GM23248 (cell line): ENCODE data around the gene DSN1. TPM values are rescaled to one million over a fixed set of nuclear protein-coding genes. Genes with fewer than 3 reads are reported as not detected.
"Not testable (repeated sequence)": the region's sequence is repeated elsewhere in the genome, so short reads cannot be mapped to it uniquely, and the experiment has no call there.

Experiments
- DNase-seq: peaks from one replicate; pipeline ENCODE4 v3.0.0-alpha.2; 2015
- H2AFZ ChIP-seq: fragments of 200-600 bp; sonication (generic); 2 replicates; pipeline ENCODE4 v1.6.1; 2016; ENCODE audit warnings: antibody characterized with exemption
- H3F3A ChIP-seq: fragments of 200-600 bp; sonication (generic); 2 replicates; pipeline ENCODE4 v1.6.1; 2016; ENCODE audit warnings: mild to moderate bottlenecking, antibody characterized with exemption, mixed run types; ENCODE audit not compliant: insufficient read depth
- H3K27ac ChIP-seq: fragments of 200-600 bp; sonication (generic); 2 replicates; pipeline ENCODE4 v1.5.1; 2016; ENCODE audit warnings: mild to moderate bottlenecking
- H3K27me3 ChIP-seq: fragments of 200-600 bp; sonication (generic); replicated peaks from 2 replicates; pipeline ENCODE4 v1.6.1; 2016; ENCODE audit warnings: mild to moderate bottlenecking; ENCODE audit not compliant: insufficient read depth
- H3K36me3 ChIP-seq: fragments of 200-600 bp; sonication (generic); 2 replicates; pipeline ENCODE4 v1.6.1; 2016; ENCODE audit warnings: low read depth, mild to moderate bottlenecking
- H3K4me1 ChIP-seq: fragments of 200-600 bp; sonication (generic); 2 replicates; pipeline ENCODE4 v1.6.1; 2016; ENCODE audit warnings: mild to moderate bottlenecking; ENCODE audit not compliant: insufficient read depth
- H3K4me2 ChIP-seq: fragments of 200-600 bp; sonication (generic); one replicate; pipeline ENCODE4 v1.6.1; 2016; ENCODE audit warnings: mild to moderate bottlenecking; ENCODE audit not compliant: unreplicated experiment
- H3K4me3 ChIP-seq: fragments of 200-600 bp; sonication (generic); 2 replicates; pipeline ENCODE4 v1.5.1; 2016; ENCODE audit warnings: mild to moderate bottlenecking
- H3K79me2 ChIP-seq: fragments of 200-600 bp; sonication (generic); 2 replicates; pipeline ENCODE4 v1.6.1; 2016; ENCODE audit warnings: mild to moderate bottlenecking; ENCODE audit not compliant: insufficient read depth
- H3K9ac ChIP-seq: fragments of 200-600 bp; sonication (generic); 2 replicates; pipeline ENCODE4 v1.6.1; 2016; ENCODE audit warnings: mild to moderate bottlenecking
- H3K9me2 ChIP-seq: fragments of 200-600 bp; sonication (generic); 2 replicates; pipeline ENCODE4 v1.6.1; 2016; ENCODE audit warnings: mixed run types, mild to moderate bottlenecking, moderate library complexity; ENCODE audit not compliant: insufficient read depth
- H3K9me3 ChIP-seq: fragments of 200-600 bp; sonication (generic); one replicate; pipeline ENCODE4 v1.6.1; 2017; ENCODE audit warnings: low read depth
- H4K20me1 ChIP-seq: fragments of 200-600 bp; sonication (generic); 2 replicates; pipeline ENCODE4 v1.6.0; 2016; ENCODE audit not compliant: insufficient read depth
- EZH2 ChIP-seq: fragments of 200-600 bp; sonication (generic); IDR thresholded peaks from 2 replicates; pipeline ENCODE4 v1.6.1; 2018; ENCODE audit warnings: antibody characterized with exemption, mild to moderate bottlenecking; ENCODE audit not compliant: insufficient read depth, poor library complexity, severe bottlenecking
- EZH2phosphoT487 ChIP-seq: fragments of 200-600 bp; sonication (generic); IDR thresholded peaks from 2 replicates; pipeline ENCODE4 v1.6.1; 2018; ENCODE audit warnings: antibody characterized with exemption, moderate library complexity, mild to moderate bottlenecking, low read depth; ENCODE audit not compliant: insufficient read depth
- WGBS, 2 experiments: methylation state at CpG; one replicate each; pipeline ENCODE4 v1.1.6; 2015 to 2017; ENCODE audit warnings: low lambda C conversion rate in 2 of 2, low coverage in 1 of 2; ENCODE audit errors: missing lambda C conversion rate in 2 of 2; 5-methylcytosine and 5-hydroxymethylcytosine counted together
- in situ Hi-C: fragments of 300-500 bp; cut with MboI; formaldehyde crosslinking; loops from 2 replicates; pipeline ENCODE4 v1.15.0; 2020
- polyA plus RNA-seq: library from polyadenylated mRNA; unstranded; fragments of >200 nt; fragmentation: Nextera tagmentation; extraction: Ambion mirVana; gene quantifications from 2 replicates; pipeline ENCODE4 v1.2.1, GENCODE V29; 2016
- total RNA-seq: library from RNA; depleted of rRNA; stranded (reverse); fragments of >200 nt; shearing (Covaris generic); gene quantifications from 2 replicates; pipeline ENCODE4 v1.2.3, GENCODE V29; 2014

Gene DSN1
- total and polyA plus RNA-seq, 2 experiments from 2014 or later: 13.0 to 15.6 TPM

- H3K9ac ChIP-seq: no peak overlapping the region
- H3K4me1 ChIP-seq: peaks cover 5% of the 10 kb centered on the region
- no peak overlapping the region for H3K4me3 ChIP-seq
- TF ChIP-seq EZH2phosphoT487: no peak
- TF ChIP-seq EZH2: no peak
- in situ Hi-C loops: no loop called here
- H4K20me1 ChIP-seq: no peaks in the 10 kb centered on the region
- peaks cover 7% of the 10 kb centered on the region; the same call in 1 of the 2 replicates for H3F3A ChIP-seq
- no peaks in the 10 kb centered on the region for H3K9me2 ChIP-seq
- H2AFZ ChIP-seq: no peak overlapping the region
- no peak overlapping the region for H3K27ac ChIP-seq
- H3K27me3 ChIP-seq: no peaks in the 10 kb centered on the region
- no peak for DNase-seq
- 94 to 95% methylated on average over 1 of the region's 1 CpG for WGBS, 2 experiments
- peaks cover 16% of the 10 kb centered on the region; the same call in 1 of the 2 replicates for H3K36me3 ChIP-seq
- no peaks in the 10 kb centered on the region for H3K9me3 ChIP-seq
- no peak overlapping the region for H3K4me2 ChIP-seq
- H3K79me2 ChIP-seq: no peaks in the 10 kb centered on the region; the same call in 1 of the 2 replicates
Measured at GRCh38 chr20:36805396-36805795, 31.8 kb upstream of the DSN1 start.

DNA sequence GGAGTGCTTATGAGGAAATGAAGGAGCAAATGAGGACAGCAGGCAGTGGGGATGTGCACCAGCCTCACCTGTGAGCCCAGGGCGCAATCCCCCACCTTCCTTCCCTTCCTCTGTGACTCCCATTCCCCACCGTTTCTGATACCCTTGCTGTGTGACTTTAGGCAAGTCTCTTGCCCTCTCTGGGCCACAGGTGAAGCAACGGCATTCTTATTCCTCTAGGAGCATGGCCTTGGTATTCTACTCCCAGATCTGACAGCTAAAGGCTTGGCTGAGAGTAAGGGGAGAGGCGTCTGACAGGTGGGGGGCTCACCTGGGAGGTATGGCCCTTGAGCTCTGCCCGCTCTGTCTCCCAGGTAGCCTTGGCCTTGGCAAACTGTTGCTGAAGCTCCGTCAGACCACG is 30.9 kb upstream of the DSN1 start:
- Histone ChIP-seq H3K9me3 (no peaks in the 10 kb centered on the region), H3K4me3 (no peak overlapping the region), H3K9ac (no peak overlapping the region), H3K27me3 (no peaks in the 10 kb centered on the region), H3K36me3 (peaks cover 24% of the 10 kb centered on the region; the same call in 1 of the 2 replicates), H3K27ac (no peak overlapping the region), H3K9me2 (no peaks in the 10 kb centered on the region), H3K79me2 (no peaks in the 10 kb centered on the region; the same call in 1 of the 2 replicates), H4K20me1 (no peaks in the 10 kb centered on the region), H2AFZ (no peak overlapping the region), H3F3A (peaks cover 4% of the 10 kb centered on the region; the same call in 1 of the 2 replicates), H3K4me2 (no peak overlapping the region), H3K4me1 (peaks cover 5% of the 10 kb centered on the region)
- in situ Hi-C loops: no loop called here
- no peak for DNase-seq
- WGBS, 2 experiments: 86 to 88% methylated on average over 7 of the region's 7 CpGs
- TF ChIP-seq EZH2: no peak

GRCh38 chr20:36802326-36803222 is 29.0 kb upstream of the DSN1 start:
- Histone ChIP-seq H3K79me2 (no peaks in the 10 kb centered on the region; the same call in 1 of the 2 replicates), H3K9me2 (no peaks in the 10 kb centered on the region), H2AFZ (no peak overlapping the region), H3K36me3 (peaks cover 28% of the 10 kb centered on the region; the same call in 1 of the 2 replicates), H3K9ac (no peak overlapping the region), H3K27ac (no peak overlapping the region), H3K4me2 (no peak overlapping the region), H3F3A (no peaks in the 10 kb centered on the region), H3K4me1 (no peaks in the 10 kb centered on the region), H3K9me3 (no peaks in the 10 kb centered on the region), H4K20me1 (no peaks in the 10 kb centered on the region), H3K4me3 (no peak overlapping the region), H3K27me3 (no peaks in the 10 kb centered on the region)
- DNase-seq: peak; percentile 58
- in situ Hi-C loops: no loop called here
- 93 to 95% methylated on average over 12 to 14 of the region's 14 CpGs for WGBS, 2 experiments
- no peak for TF ChIP-seq EZH2phosphoT487
- TF ChIP-seq EZH2: no peak

DNA sequence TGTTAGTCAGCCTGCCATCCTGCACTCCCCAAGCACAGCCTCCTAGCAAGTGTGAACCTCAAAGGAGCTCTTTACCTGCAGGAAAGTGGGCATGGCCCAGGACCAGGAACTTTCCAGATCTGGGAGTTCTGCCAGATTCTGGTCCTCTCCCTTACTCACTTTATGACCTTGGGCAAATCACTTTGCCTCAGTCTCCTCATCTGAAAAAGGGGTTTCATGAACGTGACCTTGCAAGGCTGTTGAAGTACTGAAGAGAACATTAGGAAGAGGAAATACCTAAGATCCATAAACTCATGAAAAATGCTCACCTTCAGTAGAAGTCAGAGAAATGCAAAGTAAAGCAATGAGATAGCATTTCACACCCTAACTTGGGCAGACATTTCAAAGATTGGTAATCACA is 26.8 kb upstream of the DSN1 start:
- H3K4me1 ChIP-seq: no peaks in the 10 kb centered on the region
- H3F3A ChIP-seq: no peaks in the 10 kb centered on the region
- H4K20me1 ChIP-seq: no peaks in the 10 kb centered on the region
- no peaks in the 10 kb centered on the region for H3K27me3 ChIP-seq
- H2AFZ ChIP-seq: no peak overlapping the region
- H3K27ac ChIP-seq: no peak overlapping the region
- no peaks in the 10 kb centered on the region; the same call in 1 of the 2 replicates for H3K79me2 ChIP-seq
- H3K36me3 ChIP-seq: peaks cover 24% of the 10 kb centered on the region; the same call in 1 of the 2 replicates
- H3K9me3 ChIP-seq: no peaks in the 10 kb centered on the region
- TF ChIP-seq EZH2: no peak
- TF ChIP-seq EZH2phosphoT487: no peak
- no peak overlapping the region for H3K4me2 ChIP-seq
- in situ Hi-C loops: no loop called here
- 50 to 60% methylated on average over 1 of the region's 1 CpG for WGBS, 2 experiments
- H3K9me2 ChIP-seq: no peaks in the 10 kb centered on the region
- no peak overlapping the region for H3K4me3 ChIP-seq
- no peak for DNase-seq
- H3K9ac ChIP-seq: no peak overlapping the region

DNA sequence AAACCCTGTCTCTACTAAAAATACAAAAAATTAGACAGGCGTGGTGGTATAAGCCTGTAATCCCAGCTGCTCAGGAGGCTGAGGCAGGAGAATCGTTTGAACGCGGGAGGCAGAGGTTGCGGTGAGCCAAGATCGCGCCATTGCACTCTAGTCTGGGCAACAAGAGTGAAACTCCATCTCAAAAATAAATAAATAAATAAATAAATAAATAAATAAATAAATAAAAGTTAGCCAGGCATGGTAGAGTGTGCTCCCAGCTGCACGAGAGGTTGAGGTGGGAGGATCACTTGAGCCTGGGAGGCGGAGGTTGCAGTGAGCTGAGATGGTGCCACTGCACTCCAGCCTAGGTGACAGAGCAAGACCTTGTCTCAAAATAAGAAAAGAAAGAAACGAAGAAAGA is 25.8 kb upstream of the DSN1 start:
- in situ Hi-C loops: not testable (repeated sequence)

More for the DNA sequence above, 25.8 kb upstream of the DSN1 start:
- 94 to 96% methylated on average over 10 of the region's 10 CpGs for WGBS, 2 experiments
- not testable (repeated sequence) for H3K9ac ChIP-seq, H3K9me2 ChIP-seq, H2AFZ ChIP-seq, H4K20me1 ChIP-seq, H3K4me3 ChIP-seq, DNase-seq, H3K4me2 ChIP-seq, H3K9me3 ChIP-seq, H3K4me1 ChIP-seq, H3K27ac ChIP-seq, H3F3A ChIP-seq, H3K27me3 ChIP-seq, H3K79me2 ChIP-seq
- H3K36me3 ChIP-seq: peaks cover 24% of the 10 kb centered on the region; the same call in 1 of the 2 replicates
